Gastrocnemius medialis (tissue), 4 donors: ENCODE data around the gene MBTPS1. TPM values are rescaled to one million over a fixed set of nuclear protein-coding genes. Genes with fewer than 3 reads are reported as not detected.
"Not testable (repeated sequence)": the region's sequence is repeated elsewhere in the genome, so short reads cannot be mapped to it uniquely, and the experiment has no call there.

Experiments
- ATAC-seq, 2 donors: fragments of 150-250 bp; one replicate each; pipeline ENCODE4 v1.9.1; 2016
- DNase-seq, 2 donors: peaks; one replicate each; pipeline ENCODE4 v3.0.0-alpha.2; 2019
- H3K27ac ChIP-seq, 4 donors: fragments of 200-600 bp; sonication (generic); 1 replicate in 1 of 4; 2 replicates in 3 of 4; pipeline ENCODE4 v1.5.1; 2016 to 2018; ENCODE audit warnings: mild to moderate bottlenecking in 2 of 4, moderate library complexity in 1 of 4
- H3K27me3 ChIP-seq, 3 donors: fragments of 200-600 bp; sonication (generic) in 2 of 3; 1 replicate in 1 of 3; 2 replicates in 2 of 3; pipeline versions ENCODE4 v1.5.1 to v1.6.0; 2016 to 2019; ENCODE audit warnings: mild to moderate bottlenecking in 1 of 3, moderate library complexity in 1 of 3
- H3K36me3 ChIP-seq, 2 donors: fragments of 200-600 bp; sonication (generic) in 1 of 2; one replicate each; pipeline ENCODE4 v1.5.1; 2017 to 2018
- H3K4me1 ChIP-seq, 2 donors: fragments of 200-600 bp; sonication (generic) in 1 of 2; one replicate each; pipeline ENCODE4 v1.5.1; 2016 to 2017; ENCODE audit warnings: mild to moderate bottlenecking in 2 of 2
- H3K4me3 ChIP-seq, 4 donors: fragments of 200-600 bp; sonication (generic) in 3 of 4; 1 replicate in 1 of 4; 2 replicates in 3 of 4; pipeline ENCODE4 v1.5.1; 2016 to 2019; ENCODE audit warnings: mild to moderate bottlenecking in 2 of 4
- H3K9me3 ChIP-seq, 3 donors: fragments of 200-600 bp; sonication (generic) in 2 of 3; 1 replicate in 1 of 3; 2 replicates in 2 of 3; pipeline ENCODE4 v1.5.1; 2016 to 2019
- CTCF ChIP-seq, 5 experiments: fragments of 450-650 bp in 3 of 5; fragments of 200-600 bp in 2 of 5; sonication (generic) in 2 of 5; IDR thresholded peaks in 4 of 5; conservative IDR thresholded peaks in 1 of 5; 1 replicate in 4 of 5; 2 replicates in 1 of 5; pipeline ENCODE4 v1.5.1; 2016 to 2019; ENCODE audit warnings: antibody characterized with exemption in 5 of 5, mild to moderate bottlenecking in 3 of 5, moderate library complexity in 3 of 5
- POLR2A ChIP-seq, 2 donors: fragments of 450-650 bp; IDR thresholded peaks; one replicate each; pipeline ENCODE4 v1.6.1; 2017; ENCODE audit warnings: antibody characterized with exemption in 2 of 2, mild to moderate bottlenecking in 2 of 2, moderate library complexity in 2 of 2
- in situ Hi-C, 4 donors: fragments of 200-750 bp; cut with MboI; loops; one replicate each; pipeline versions ENCODE4 v1.15.0 to v1.8.0; 2017; ENCODE audit warnings: low sequenced_read_pairs in 4 of 4
- intact Hi-C: fragments of 100-400 bp; cut with DNase I; formaldehyde crosslinking; loops from one replicate; pipeline ENCODE4 v1.15.1; 2023; ENCODE audit warnings: low total_unique reads
- total RNA-seq, 4 donors: library from RNA; depleted of rRNA; stranded (reverse); fragments of >200 nt; gene quantifications; one replicate each; pipeline versions ENCODE4 v1.1.0 to v1.2.3, GENCODE V29; 2016

The MBTPS1 gene
- total RNA-seq, 4 donors from 2014 or later: 28.8 to 44.3 (median 38.5) TPM

- peak overlapping the region; percentile 90 to 99 (median 96) for H3K4me3 ChIP-seq
- peak overlapping the region; percentile 90 to 94 (median 92) for H3K27ac ChIP-seq
- H3K4me1 ChIP-seq: peaks cover 27 to 38% of the 10 kb centered on the region in 2 donors
- H3K36me3 ChIP-seq: peaks cover 0 to 4% of the 10 kb centered on the region in 2 donors
- in situ Hi-C loops (no loop called here), intact Hi-C loops (loop anchor here (1.0 to 2.0 kb wide), 3 partner anchors 19 to 291 kb away; partner anchors contain the start of genes DNAAF1 and HSDL1)
- H3K27me3 ChIP-seq: no peaks in the 10 kb centered on the region
- DNase-seq: no peak
- no peaks in the 10 kb centered on the region for H3K9me3 ChIP-seq
- TF ChIP-seq POLR2A (IDR thresholded peaks at IDR 0.05) (no peak), CTCF (IDR thresholded peaks at IDR 0.05 in 4 of 5, conservative IDR thresholded peaks at IDR 0.05 in 1 of 5) (no peak)
- ATAC-seq: peak; percentile 5
Measured at GRCh38 chr16:84117494-84117843, 727 bp upstream of the MBTPS1 start.

- in situ Hi-C loops: no loop called here
- intact Hi-C loops: loop anchor here (1.0 to 2.0 kb wide), 2 partner anchors 21 to 71 kb away; partner anchors contain the start of gene TAF1C
- no peak for TF ChIP-seq POLR2A (IDR thresholded peaks at IDR 0.05)
- peak in 2 of 5 experiments; percentile 17 to 48 for TF ChIP-seq CTCF (IDR thresholded peaks at IDR 0.05 in 4 of 5, conservative IDR thresholded peaks at IDR 0.05 in 1 of 5)
- ATAC-seq (peak; percentile 57 to 71), DNase-seq (peak; percentile 22 to 37)
- peaks cover 36 to 39% of the 10 kb centered on the region in 2 donors for H3K4me1 ChIP-seq
- H3K27me3 ChIP-seq: no peaks in the 10 kb centered on the region
- H3K36me3 ChIP-seq: no peaks in the 10 kb centered on the region
- H3K27ac ChIP-seq: peak overlapping the region; percentile 90 to 94 (median 92)
- peak overlapping the region; percentile 90 to 99 (median 96) for H3K4me3 ChIP-seq
- no peaks in the 10 kb centered on the region for H3K9me3 ChIP-seq
Measured at GRCh38 chr16:84115919-84116719, 623 bp downstream of the MBTPS1 start.

- H3K9me3 ChIP-seq, ATAC-seq, H3K4me3 ChIP-seq, intact Hi-C loops, H3K36me3 ChIP-seq, in situ Hi-C loops, DNase-seq, H3K27me3 ChIP-seq: not testable (repeated sequence)
- Histone ChIP-seq H3K4me1 (peaks cover 59 to 64% of the 10 kb centered on the region in 2 donors), H3K27ac (peak overlapping the region in 3 of 4 donors; percentile 22 to 86 (median 72))
Measured at GRCh38 chr16:84111949-84112348, 4.8 kb downstream of the MBTPS1 start.

GRCh38 chr16:84111525-84111924 lies 5.2 kb downstream of the MBTPS1 start:
- H3K4me3 ChIP-seq: no peak overlapping the region
- intact Hi-C loops (no loop called here), in situ Hi-C loops (no loop called here)
- DNase-seq (no peak), ATAC-seq (no peak)
- peak overlapping the region; percentile 72 to 86 (median 79) for H3K27ac ChIP-seq
- H3K36me3 ChIP-seq: no peaks in the 10 kb centered on the region
- H3K9me3 ChIP-seq: no peaks in the 10 kb centered on the region
- peaks cover 59 to 68% of the 10 kb centered on the region in 2 donors for H3K4me1 ChIP-seq
- TF ChIP-seq CTCF (IDR thresholded peaks at IDR 0.05 in 4 of 5, conservative IDR thresholded peaks at IDR 0.05 in 1 of 5) (no peak), POLR2A (IDR thresholded peaks at IDR 0.05) (no peak)
- no peaks in the 10 kb centered on the region for H3K27me3 ChIP-seq

- Histone ChIP-seq H3K4me1 (peaks cover 64% of the 10 kb centered on the region in 2 donors), H3K27ac (peak overlapping the region; percentile 72 to 86 (median 79))
- ATAC-seq: no peak
Measured at GRCh38 chr16:84110527-84110926, 6.2 kb downstream of the MBTPS1 start.

More at GRCh38 chr16:84110527-84110926, 6.2 kb downstream of the MBTPS1 start:
- TF ChIP-seq CTCF (IDR thresholded peaks at IDR 0.05 in 4 of 5, conservative IDR thresholded peaks at IDR 0.05 in 1 of 5) (no peak), POLR2A (IDR thresholded peaks at IDR 0.05) (no peak)
- no peaks in the 10 kb centered on the region for H3K9me3 ChIP-seq
- H3K27me3 ChIP-seq: no peaks in the 10 kb centered on the region
- in situ Hi-C loops (no loop called here), intact Hi-C loops (no loop called here)
- no peaks in the 10 kb centered on the region for H3K36me3 ChIP-seq
- H3K4me3 ChIP-seq: no peak overlapping the region
- no peak for DNase-seq
